OCI-LY1 (cell line): Measurements from ENCODE around the gene VPS11.

Experiments used
- CTCF ChIP-seq: fragments of 200-600 bp; sonication (generic), shearing (Covaris generic); IDR thresholded peaks from 2 replicates; pipeline ENCODE4 v1.5.1; 2017; ENCODE audit warnings: mild to moderate bottlenecking, antibody characterized with exemption, low read length, moderate library complexity, mixed read lengths
- EZH2 ChIP-seq: fragments of 200-600 bp; sonication (generic), shearing (Covaris generic); IDR thresholded peaks from 2 replicates; pipeline ENCODE4 v1.8.0; 2017; ENCODE audit warnings: borderline replicate concordance, mixed run types, mild to moderate bottlenecking, antibody characterized with exemption, low read length, moderate library complexity, mixed read lengths

- TF ChIP-seq CTCF (no peak; the same call in none of the 2 replicates), EZH2 (no peak)
Measured at GRCh38 chr11:119030329-119031047, 37.1 kb upstream of the VPS11 start, which contains the start of gene SLC37A4.
